ENCODE measurements around the gene SOD1.

The SOD1 gene

DNA sequence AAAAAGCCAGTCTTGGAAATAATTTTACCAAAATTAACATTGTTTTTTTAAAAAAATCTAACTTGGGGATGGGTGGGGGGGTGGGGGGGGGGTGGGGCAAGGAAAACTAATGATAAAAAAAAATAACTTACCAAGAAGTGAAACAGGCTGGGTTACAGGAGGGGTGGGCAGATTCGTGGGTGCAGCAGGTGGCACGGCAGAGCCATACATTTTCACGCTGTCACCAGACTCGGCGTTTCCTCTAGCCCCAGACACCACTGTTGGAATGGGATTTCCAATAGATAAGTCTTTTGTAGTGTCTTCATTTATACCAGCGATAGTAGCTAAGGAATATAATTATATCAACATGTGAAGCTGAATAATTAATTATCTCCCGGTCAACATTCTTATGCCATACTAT is 25.4 kb downstream of the SOD1 start:
- Histone ChIP-seq H3K9me3 (ENCODE audit: insufficient read depth, low read length) (no peaks in the 10 kb centered on the region), H3K4me3 (ENCODE audit: insufficient read length, low read depth) (no peak overlapping the region), H3K36me3 (ENCODE audit: insufficient read depth, insufficient read length, low read length) (peaks cover 95% of the 10 kb centered on the region), H3K9ac (ENCODE audit: insufficient read length, low read depth) (no peak overlapping the region), H3K4me1 (ENCODE audit: insufficient read depth, insufficient read length) (no peaks in the 10 kb centered on the region), H3K27me3 (ENCODE audit: insufficient read depth, insufficient read length) (no peaks in the 10 kb centered on the region)
- TF ChIP-seq SUZ12 (IDR thresholded peaks at IDR 0.05; ENCODE audit: extremely low read depth, insufficient read depth, insufficient read length), result no peak
- no peak for TF ChIP-seq ZNF274 (IDR thresholded peaks at IDR 0.05; ENCODE audit: low read depth, low read length)
- no peak for TF ChIP-seq YY1 (IDR thresholded peaks at IDR 0.05; ENCODE audit: insufficient read depth, insufficient read length)
- no peak for DNase-seq (ENCODE audit: low read depth, low spot score)

DNA sequence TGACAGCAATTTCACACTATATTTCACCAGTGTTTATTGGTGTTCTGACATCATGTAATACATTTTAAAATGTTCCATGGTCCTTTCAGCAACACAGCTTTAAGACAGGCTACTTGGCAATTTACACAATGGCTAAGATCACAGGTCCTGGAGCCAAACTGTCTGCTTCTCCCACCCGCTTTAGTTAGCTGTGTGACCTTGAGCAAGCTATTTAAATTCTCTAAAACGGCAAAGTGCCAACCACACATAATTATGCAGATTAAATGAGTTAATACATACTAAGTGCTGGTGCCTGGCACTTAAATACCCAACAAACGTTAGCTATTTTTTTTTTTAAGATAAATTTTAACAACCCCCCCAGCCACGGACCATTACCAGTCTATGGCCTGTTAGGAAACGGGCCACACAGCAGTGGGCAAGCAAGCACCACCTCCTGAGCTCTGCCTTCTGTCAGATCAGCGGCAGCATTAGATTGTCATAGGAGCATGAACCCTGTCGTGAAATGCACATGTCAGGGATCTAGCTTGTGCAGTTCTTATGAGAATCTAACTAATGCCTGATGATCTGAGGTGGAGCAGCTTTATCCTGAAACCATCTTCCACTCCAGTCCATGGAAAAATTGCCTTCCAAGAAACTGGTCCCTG is 26.9 kb downstream of the SOD1 start:
- H3K4me3 ChIP-seq (ENCODE audit: insufficient read length, low read depth), result no peak overlapping the region
- no peaks in the 10 kb centered on the region for H3K27me3 ChIP-seq (ENCODE audit: insufficient read depth, insufficient read length)
- H3K36me3 ChIP-seq (ENCODE audit: insufficient read depth, insufficient read length, low read length), result peaks cover 95% of the 10 kb centered on the region
- no peaks in the 10 kb centered on the region for H3K4me1 ChIP-seq (ENCODE audit: insufficient read depth, insufficient read length)
- no peak for DNase-seq (ENCODE audit: low read depth, low spot score)
- no peaks in the 10 kb centered on the region for H3K9me3 ChIP-seq (ENCODE audit: insufficient read depth, low read length)
- TF ChIP-seq SUZ12 (IDR thresholded peaks at IDR 0.05; ENCODE audit: extremely low read depth, insufficient read depth, insufficient read length), result no peak
- no peak for TF ChIP-seq YY1 (IDR thresholded peaks at IDR 0.05; ENCODE audit: insufficient read depth, insufficient read length)
- TF ChIP-seq ZNF274 (IDR thresholded peaks at IDR 0.05; ENCODE audit: low read depth, low read length), result no peak
- no peak overlapping the region for H3K9ac ChIP-seq (ENCODE audit: insufficient read length, low read depth)

DNA sequence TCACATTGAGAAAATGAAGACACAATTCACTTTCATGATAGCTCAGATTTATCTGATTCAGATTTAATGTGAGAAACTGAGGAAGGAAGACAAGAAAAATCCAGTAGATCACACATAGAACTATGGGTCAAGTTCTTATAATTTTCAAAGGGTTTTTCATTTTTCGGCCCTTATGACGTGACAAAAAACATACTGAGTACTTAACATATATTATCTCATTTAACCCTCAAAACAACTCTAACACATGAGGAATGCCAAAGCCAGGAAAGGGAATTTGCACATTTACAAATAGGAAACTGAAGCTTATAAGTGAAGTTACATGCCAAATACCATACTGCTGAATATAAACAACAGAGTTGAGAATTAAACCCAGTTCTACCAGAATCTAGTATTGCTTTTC is 27.6 kb downstream of the SOD1 start:
- TF ChIP-seq SUZ12 (IDR thresholded peaks at IDR 0.05; ENCODE audit: extremely low read depth, insufficient read depth, insufficient read length) (no peak), ZNF274 (IDR thresholded peaks at IDR 0.05; ENCODE audit: low read depth, low read length) (no peak), YY1 (IDR thresholded peaks at IDR 0.05; ENCODE audit: insufficient read depth, insufficient read length) (no peak)
- Histone ChIP-seq H3K9ac (ENCODE audit: insufficient read length, low read depth) (no peak overlapping the region), H3K27me3 (ENCODE audit: insufficient read depth, insufficient read length) (no peaks in the 10 kb centered on the region), H3K36me3 (ENCODE audit: insufficient read depth, insufficient read length, low read length) (peaks cover 95% of the 10 kb centered on the region), H3K4me1 (ENCODE audit: insufficient read depth, insufficient read length) (no peaks in the 10 kb centered on the region), H3K4me3 (ENCODE audit: insufficient read length, low read depth) (no peak overlapping the region), H3K9me3 (ENCODE audit: insufficient read depth, low read length) (no peaks in the 10 kb centered on the region)
- DNase-seq (ENCODE audit: low read depth, low spot score), result no peak

DNA sequence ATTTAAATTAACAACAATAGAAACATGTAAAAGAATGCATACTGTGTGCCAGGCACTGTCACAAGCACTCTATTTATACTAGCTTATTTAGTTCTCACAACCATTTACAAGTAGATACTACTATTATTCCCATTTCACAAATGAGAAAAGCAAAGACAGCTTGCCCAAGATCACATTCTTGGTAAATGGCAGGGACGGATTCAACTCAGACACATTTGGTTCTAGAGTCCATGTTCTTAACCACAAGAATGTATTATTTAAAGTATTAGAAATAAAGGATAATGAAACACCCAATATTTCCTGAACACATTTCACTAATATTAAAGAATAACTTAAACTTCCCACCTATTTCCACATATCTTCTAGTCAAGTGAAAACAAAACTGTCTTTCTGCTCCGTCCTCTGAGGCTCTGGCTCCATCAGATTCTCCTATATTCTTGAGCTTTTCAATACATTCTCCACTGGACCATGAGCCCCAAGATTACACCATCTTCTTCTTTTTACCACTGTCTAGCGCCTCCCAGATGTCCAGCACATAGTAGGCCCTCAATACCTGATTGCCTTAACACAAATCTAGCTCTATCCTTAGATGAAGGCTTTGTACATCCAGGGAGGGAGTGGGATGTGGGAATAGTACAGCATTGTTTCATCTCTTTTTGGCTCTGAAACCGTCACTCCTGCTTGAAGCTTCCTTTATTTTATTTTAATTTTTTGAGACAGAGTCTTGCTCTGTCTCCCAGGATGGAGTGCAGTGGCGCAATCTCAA is 29.3 kb downstream of the SOD1 start:
- no peaks in the 10 kb centered on the region for H3K9me3 ChIP-seq (ENCODE audit: insufficient read depth, low read length)
- H3K9ac ChIP-seq (ENCODE audit: insufficient read length, low read depth), result no peak overlapping the region
- no peak for TF ChIP-seq SUZ12 (IDR thresholded peaks at IDR 0.05; ENCODE audit: extremely low read depth, insufficient read depth, insufficient read length)
- no peak for TF ChIP-seq YY1 (IDR thresholded peaks at IDR 0.05; ENCODE audit: insufficient read depth, insufficient read length)
- DNase-seq (ENCODE audit: low read depth, low spot score), result no peak
- no peaks in the 10 kb centered on the region for H3K4me1 ChIP-seq (ENCODE audit: insufficient read depth, insufficient read length)
- H3K4me3 ChIP-seq (ENCODE audit: insufficient read length, low read depth), result no peak overlapping the region
- peaks cover 95% of the 10 kb centered on the region for H3K36me3 ChIP-seq (ENCODE audit: insufficient read depth, insufficient read length, low read length)
- H3K27me3 ChIP-seq (ENCODE audit: insufficient read depth, insufficient read length), result no peaks in the 10 kb centered on the region

DNA sequence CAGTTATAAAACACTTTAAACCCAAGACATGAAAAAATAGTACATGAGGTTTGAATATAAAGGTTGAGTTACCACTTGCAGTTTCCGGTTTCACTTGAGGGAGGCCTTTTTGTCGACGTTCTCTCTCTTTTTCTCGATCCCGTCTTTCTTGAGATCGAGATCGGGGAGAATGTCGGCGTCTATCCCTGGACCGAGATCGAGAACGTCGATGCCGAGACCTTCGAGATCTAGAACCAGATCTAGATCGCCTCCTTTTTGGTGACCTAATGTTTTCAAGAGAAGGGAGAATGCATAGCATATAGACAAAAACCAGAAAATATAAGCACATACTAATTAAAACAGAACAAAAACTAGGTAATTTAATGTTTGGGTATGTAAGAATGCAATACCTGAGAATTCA is 33.7 kb downstream of the SOD1 start:
- no peak overlapping the region for H3K4me3 ChIP-seq (ENCODE audit: insufficient read length, low read depth)
- no peaks in the 10 kb centered on the region for H3K9me3 ChIP-seq (ENCODE audit: insufficient read depth, low read length)
- no peaks in the 10 kb centered on the region for H3K4me1 ChIP-seq (ENCODE audit: insufficient read depth, insufficient read length)
- TF ChIP-seq YY1 (IDR thresholded peaks at IDR 0.05; ENCODE audit: insufficient read depth, insufficient read length) (no peak), ZNF274 (IDR thresholded peaks at IDR 0.05; ENCODE audit: low read depth, low read length) (no peak), SUZ12 (IDR thresholded peaks at IDR 0.05; ENCODE audit: extremely low read depth, insufficient read depth, insufficient read length) (no peak)
- H3K36me3 ChIP-seq (ENCODE audit: insufficient read depth, insufficient read length, low read length), result peaks cover 97% of the 10 kb centered on the region
- no peaks in the 10 kb centered on the region for H3K27me3 ChIP-seq (ENCODE audit: insufficient read depth, insufficient read length)
- H3K9ac ChIP-seq (ENCODE audit: insufficient read length, low read depth), result no peak overlapping the region
- no peak for DNase-seq (ENCODE audit: low read depth, low spot score)

DNA sequence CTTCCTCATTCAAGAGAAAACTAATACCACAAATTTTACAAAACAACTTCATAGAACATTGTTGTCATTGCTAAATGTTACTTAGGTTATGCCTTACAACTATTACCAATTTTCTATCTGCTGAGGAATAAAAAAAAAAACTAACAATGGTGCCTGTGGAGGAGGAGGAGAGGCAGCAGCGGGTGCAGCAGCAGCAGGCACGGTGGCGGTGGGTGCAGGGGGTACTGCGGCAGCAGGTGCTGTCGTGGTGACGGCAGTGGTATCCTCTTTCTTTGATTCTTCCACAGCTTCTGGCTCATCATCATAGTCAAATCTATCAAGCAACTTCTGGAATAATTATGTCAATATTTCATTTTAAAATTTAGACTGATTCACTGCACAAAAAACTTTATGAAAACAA is 36.9 kb downstream of the SOD1 start:
- peaks cover 98% of the 10 kb centered on the region for H3K36me3 ChIP-seq (ENCODE audit: insufficient read depth, insufficient read length, low read length)
- H3K4me3 ChIP-seq (ENCODE audit: insufficient read length, low read depth), result no peak overlapping the region
- DNase-seq (ENCODE audit: low read depth, low spot score), result no peak
- no peaks in the 10 kb centered on the region for H3K4me1 ChIP-seq (ENCODE audit: insufficient read depth, insufficient read length)
- H3K9ac ChIP-seq (ENCODE audit: insufficient read length, low read depth), result no peak overlapping the region
- no peak for TF ChIP-seq ZNF274 (IDR thresholded peaks at IDR 0.05; ENCODE audit: low read depth, low read length)
- no peak for TF ChIP-seq YY1 (IDR thresholded peaks at IDR 0.05; ENCODE audit: insufficient read depth, insufficient read length)
- TF ChIP-seq SUZ12 (IDR thresholded peaks at IDR 0.05; ENCODE audit: extremely low read depth, insufficient read depth, insufficient read length), result no peak
- no peaks in the 10 kb centered on the region for H3K9me3 ChIP-seq (ENCODE audit: insufficient read depth, low read length)
- H3K27me3 ChIP-seq (ENCODE audit: insufficient read depth, insufficient read length), result no peaks in the 10 kb centered on the region

DNA sequence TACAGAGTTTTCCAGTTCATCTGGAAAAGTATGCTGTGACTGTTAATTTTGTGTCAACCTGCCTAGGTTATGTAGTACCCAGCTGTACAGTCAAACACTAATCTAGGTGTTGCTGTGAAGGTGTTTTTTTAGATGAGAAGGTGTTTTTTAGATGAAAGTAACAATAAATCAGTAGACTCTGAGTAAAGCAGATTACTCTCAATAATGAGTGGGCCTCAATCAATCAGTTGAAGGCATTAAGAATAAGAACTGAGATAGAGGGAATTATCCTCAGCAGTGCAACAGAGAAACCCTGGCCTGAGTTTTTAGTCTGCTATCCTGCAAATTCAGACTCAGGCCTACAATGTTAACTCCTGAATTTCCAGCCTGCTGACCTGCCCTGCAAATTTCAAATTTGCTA is 39.0 kb downstream of the SOD1 start:
- no peak for DNase-seq (ENCODE audit: low read depth, low spot score)

More for the DNA sequence above, 39.0 kb downstream of the SOD1 start:
- no peaks in the 10 kb centered on the region for H3K27me3 ChIP-seq (ENCODE audit: insufficient read depth, insufficient read length)
- H3K9me3 ChIP-seq (ENCODE audit: insufficient read depth, low read length), result no peaks in the 10 kb centered on the region
- no peak for TF ChIP-seq YY1 (IDR thresholded peaks at IDR 0.05; ENCODE audit: insufficient read depth, insufficient read length)
- no peak for TF ChIP-seq ZNF274 (IDR thresholded peaks at IDR 0.05; ENCODE audit: low read depth, low read length)
- no peak for TF ChIP-seq SUZ12 (IDR thresholded peaks at IDR 0.05; ENCODE audit: extremely low read depth, insufficient read depth, insufficient read length)
- peaks cover 98% of the 10 kb centered on the region for H3K36me3 ChIP-seq (ENCODE audit: insufficient read depth, insufficient read length, low read length)
- H3K4me3 ChIP-seq (ENCODE audit: insufficient read length, low read depth), result no peak overlapping the region
- no peaks in the 10 kb centered on the region for H3K4me1 ChIP-seq (ENCODE audit: insufficient read depth, insufficient read length)
- no peak overlapping the region for H3K9ac ChIP-seq (ENCODE audit: insufficient read length, low read depth)
